GM23338 (cell line): Measurements from ENCODE around the gene ERC1. TPM values are rescaled to one million over a fixed set of nuclear protein-coding genes. Genes with fewer than 3 reads are reported as not detected.
A peak's percentile ranks its signal among the peaks of the same experiment; 100 is the strongest.

Source experiments
- ATAC-seq: fragments of 200-7000 bp; cut with Tn5 transposase; 3 replicates; pipeline ENCODE4 v1.9.1; 2020
- DNase-seq: peaks from one replicate; pipeline ENCODE4 v3.0.0-alpha.2; 2015; ENCODE audit warnings: low spot score
- H2AFZ ChIP-seq: fragments of 200-600 bp; sonication (generic); 2 replicates; pipeline ENCODE4 v1.8.0; 2016; ENCODE audit warnings: antibody characterized with exemption, mild to moderate bottlenecking, moderate library complexity
- H3F3A ChIP-seq: fragments of 200-600 bp; sonication (generic); replicated peaks from 2 replicates; pipeline ENCODE4 v1.8.0; 2017; ENCODE audit warnings: antibody characterized with exemption, mixed run types, low read depth
- H3K27ac ChIP-seq: fragments of 200-600 bp; sonication (generic); 2 replicates; pipeline ENCODE4 v1.6.1; 2016; ENCODE audit warnings: low read depth
- H3K27me3 ChIP-seq: fragments of 200-600 bp; sonication (generic); 2 replicates; pipeline ENCODE4 v1.8.0; 2016; ENCODE audit warnings: mild to moderate bottlenecking, mixed run types, moderate library complexity; ENCODE audit not compliant: insufficient read depth
- H3K36me3 ChIP-seq: fragments of 200-600 bp; sonication (generic); 2 replicates; pipeline ENCODE4 v1.8.0; 2016; ENCODE audit warnings: mild to moderate bottlenecking; ENCODE audit not compliant: insufficient read depth
- H3K4me1 ChIP-seq: fragments of 200-600 bp; sonication (generic); 2 replicates; pipeline ENCODE4 v1.8.0; 2016; ENCODE audit warnings: mild to moderate bottlenecking, moderate library complexity; ENCODE audit not compliant: insufficient read depth
- H3K4me2 ChIP-seq: fragments of 200-600 bp; sonication (generic); 2 replicates; pipeline ENCODE4 v1.7.1; 2017; ENCODE audit warnings: mixed run types
- H3K4me3 ChIP-seq: fragments of 200-600 bp; sonication (generic); 2 replicates; pipeline ENCODE4 v1.6.1; 2016; ENCODE audit warnings: mixed run types
- H3K79me2 ChIP-seq: fragments of 200-600 bp; sonication (generic); replicated peaks from 2 replicates; pipeline ENCODE4 v1.8.0; 2017; ENCODE audit warnings: mild to moderate bottlenecking; ENCODE audit not compliant: insufficient read depth
- H3K9me2 ChIP-seq: fragments of 200-600 bp; sonication (generic); 2 replicates; pipeline ENCODE4 v1.8.0; 2017; ENCODE audit not compliant: insufficient read depth
- H4K20me1 ChIP-seq: fragments of 200-600 bp; sonication (generic); replicated peaks from 2 replicates; pipeline ENCODE4 v1.8.0; 2017; ENCODE audit warnings: mild to moderate bottlenecking; ENCODE audit not compliant: insufficient read depth
- H3K27ac Mint-ChIP-seq: 2 replicates; pipeline ENCODE4 v1.8.0; 2020; ENCODE audit warnings: inconsistent platforms, mild to moderate bottlenecking, moderate library complexity, mixed read lengths
- H3K27me3 Mint-ChIP-seq: 3 replicates; pipeline ENCODE4 v1.8.0; 2022; ENCODE audit warnings: low read depth, mild to moderate bottlenecking, moderate library complexity, mixed read lengths, inconsistent platforms; ENCODE audit not compliant: insufficient read depth, poor library complexity
- H3K36me3 Mint-ChIP-seq: 3 replicates; pipeline ENCODE4 v1.8.0; 2021; ENCODE audit warnings: low read depth, mild to moderate bottlenecking, inconsistent platforms, moderate library complexity, mixed read lengths
- H3K4me1 Mint-ChIP-seq: 3 replicates; pipeline ENCODE4 v1.8.0; 2020; ENCODE audit warnings: mild to moderate bottlenecking, inconsistent platforms, mixed read lengths
- H3K4me3 Mint-ChIP-seq: 3 replicates; pipeline ENCODE4 v1.8.0; 2021; ENCODE audit warnings: moderate library complexity, mild to moderate bottlenecking, inconsistent platforms, mixed read lengths
- H3K9me3 Mint-ChIP-seq: 3 replicates; pipeline ENCODE4 v1.8.0; 2020; ENCODE audit warnings: moderate library complexity, mild to moderate bottlenecking, inconsistent platforms, mixed read lengths
- CREB1 ChIP-seq: fragments of 250-450 bp; sonication (Bioruptor Pico); IDR thresholded peaks from 2 replicates; pipeline ENCODE4 v1.5.0; 2020; ENCODE audit warnings: low read depth, mild to moderate bottlenecking, moderate library complexity
- EZH2 ChIP-seq: fragments of 200-600 bp; sonication (generic); IDR thresholded peaks from one replicate; pipeline ENCODE4 v1.8.0; 2017; ENCODE audit warnings: antibody characterized with exemption, mild to moderate bottlenecking, low read depth; ENCODE audit not compliant: unreplicated experiment
- EZH2phosphoT487 ChIP-seq: fragments of 200-600 bp; sonication (generic); IDR thresholded peaks from one replicate; pipeline ENCODE4 v1.8.1; 2018; ENCODE audit warnings: antibody characterized with exemption; ENCODE audit not compliant: unreplicated experiment
- JUNB ChIP-seq: IDR thresholded peaks from one replicate; pipeline ENCODE4 v1.6.1; 2016; ENCODE audit warnings: antibody characterized with exemption; ENCODE audit not compliant: unreplicated experiment
- NANOG ChIP-seq: IDR thresholded peaks from 2 replicates; pipeline ENCODE4 v1.6.1; 2016; ENCODE audit warnings: antibody characterized with exemption, borderline replicate concordance
- STAT1 ChIP-seq: IDR thresholded peaks from one replicate; pipeline ENCODE4 v1.6.1; 2016; ENCODE audit warnings: antibody characterized with exemption; ENCODE audit not compliant: unreplicated experiment
- ZNF114 ChIP-seq: fragments of 250-450 bp; sonication (Bioruptor Pico); IDR thresholded peaks from 2 replicates; pipeline ENCODE4 v1.5.0; 2020; ENCODE audit warnings: mild to moderate bottlenecking, moderate library complexity
- ZNF331 ChIP-seq: fragments of 250-450 bp; sonication (Bioruptor Pico); IDR thresholded peaks from 2 replicates; pipeline ENCODE4 v1.5.0; 2020; ENCODE audit warnings: low read depth, mild to moderate bottlenecking, moderate library complexity
- polyA plus RNA-seq: library from polyadenylated mRNA; unstranded; fragments of >200 nt; fragmentation: Nextera tagmentation; extraction: Ambion mirVana; gene quantifications from 2 replicates; pipeline ENCODE4 v1.2.1, GENCODE V29; 2016
- total RNA-seq: library from RNA; depleted of rRNA; stranded (reverse); fragments of >200 nt; shearing (Covaris generic); gene quantifications from 2 replicates; pipeline ENCODE4 v1.2.3, GENCODE V29; 2014
- TF ChIP-seq, protein P1 (sequence below), 2 experiments: fragments of 200-600 bp in 1 of 2; sonication (generic) in 1 of 2; conservative IDR thresholded peaks; 2 replicates each; pipeline versions ENCODE4 v1.5.1 to v1.6.1; 2016 to 2017; ENCODE audit warnings: antibody characterized with exemption in 2 of 2, low read depth in 2 of 2, mild to moderate bottlenecking in 2 of 2, moderate library complexity in 1 of 2
- TF ChIP-seq, protein P2 (sequence below): fragments of 250-450 bp; sonication (Bioruptor Pico); IDR thresholded peaks from 2 replicates; pipeline ENCODE4 v1.5.0; 2020; ENCODE audit warnings: mild to moderate bottlenecking, moderate library complexity
- TF ChIP-seq, protein P3 (sequence below): IDR thresholded peaks from 2 replicates; pipeline ENCODE4 v1.6.1; 2016; ENCODE audit warnings: antibody characterized with exemption

The ERC1 gene
- total and polyA plus RNA-seq, 2 experiments from 2014 or later, result 28.1 to 35.3 TPM

GRCh38 chr12:1102791-1103450 is 111.9 kb downstream of the ERC1 start:
- no peaks in the 10 kb centered on the region for H3K9me2 ChIP-seq
- no peak overlapping the region for H3K4me3 ChIP-seq
- H3K27me3 ChIP-seq, result no peaks in the 10 kb centered on the region
- Mint-ChIP-seq H3K27ac (no peak overlapping the region), H3K9me3 (no peaks in the 10 kb centered on the region), H3K4me1 (peaks cover 31% of the 10 kb centered on the region), H3K27me3 (no peaks in the 10 kb centered on the region), H3K4me3 (no peak overlapping the region), H3K36me3 (no peaks in the 10 kb centered on the region)
- DNase-seq (peak; percentile 36), ATAC-seq (peak; percentile 64)
- no peak for TF ChIP-seq STAT1
- no peak for TF ChIP-seq EZH2phosphoT487
- no peak overlapping the region for H3K27ac ChIP-seq
- H3K4me2 ChIP-seq, result no peak overlapping the region
- H3F3A ChIP-seq, result no peaks in the 10 kb centered on the region
- no peak overlapping the region for H2AFZ ChIP-seq
- H3K79me2 ChIP-seq, result peaks cover 30% of the 10 kb centered on the region
- H3K4me1 ChIP-seq, result peaks cover 22% of the 10 kb centered on the region
- H4K20me1 ChIP-seq, result peaks cover 5% of the 10 kb centered on the region; the same call in 1 of the 2 replicates
- no peaks in the 10 kb centered on the region for H3K36me3 ChIP-seq

DNA sequence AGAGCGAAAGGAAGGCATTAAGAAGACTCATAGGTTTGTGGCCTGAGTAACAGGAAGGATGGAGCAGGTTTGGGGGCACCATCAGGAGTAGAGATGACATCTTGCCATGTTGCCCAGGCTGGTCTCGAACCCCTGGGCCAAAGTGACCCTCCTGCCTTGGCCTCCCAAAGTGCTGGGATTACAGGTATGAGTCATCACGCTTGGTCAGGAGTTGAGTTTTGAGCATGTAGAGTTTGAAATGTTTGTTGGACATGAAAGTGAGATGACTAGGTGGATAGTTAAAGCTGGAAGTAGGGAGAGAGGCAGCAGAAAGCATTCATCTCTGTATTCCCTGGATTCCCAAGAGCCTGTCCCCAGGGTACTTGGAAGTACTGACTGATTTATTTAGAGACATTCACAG is 112.6 kb downstream of the ERC1 start:
- no peak overlapping the region; the same call in 1 of the 2 replicates for H3K27ac Mint-ChIP-seq
- TF ChIP-seq, protein P1, sequence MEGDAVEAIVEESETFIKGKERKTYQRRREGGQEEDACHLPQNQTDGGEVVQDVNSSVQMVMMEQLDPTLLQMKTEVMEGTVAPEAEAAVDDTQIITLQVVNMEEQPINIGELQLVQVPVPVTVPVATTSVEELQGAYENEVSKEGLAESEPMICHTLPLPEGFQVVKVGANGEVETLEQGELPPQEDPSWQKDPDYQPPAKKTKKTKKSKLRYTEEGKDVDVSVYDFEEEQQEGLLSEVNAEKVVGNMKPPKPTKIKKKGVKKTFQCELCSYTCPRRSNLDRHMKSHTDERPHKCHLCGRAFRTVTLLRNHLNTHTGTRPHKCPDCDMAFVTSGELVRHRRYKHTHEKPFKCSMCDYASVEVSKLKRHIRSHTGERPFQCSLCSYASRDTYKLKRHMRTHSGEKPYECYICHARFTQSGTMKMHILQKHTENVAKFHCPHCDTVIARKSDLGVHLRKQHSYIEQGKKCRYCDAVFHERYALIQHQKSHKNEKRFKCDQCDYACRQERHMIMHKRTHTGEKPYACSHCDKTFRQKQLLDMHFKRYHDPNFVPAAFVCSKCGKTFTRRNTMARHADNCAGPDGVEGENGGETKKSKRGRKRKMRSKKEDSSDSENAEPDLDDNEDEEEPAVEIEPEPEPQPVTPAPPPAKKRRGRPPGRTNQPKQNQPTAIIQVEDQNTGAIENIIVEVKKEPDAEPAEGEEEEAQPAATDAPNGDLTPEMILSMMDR (conservative IDR thresholded peaks at IDR 0.05; ENCODE audit: low read depth in 2 of 2), result no peak
- TF ChIP-seq ZNF331 (CRISPR knock-in tag) (no peak), CREB1 (CRISPR knock-in tag) (no peak), STAT1 (no peak), NANOG (no peak), EZH2phosphoT487 (no peak), EZH2 (no peak), ZNF114 (CRISPR knock-in tag) (no peak), JUNB (no peak)
- TF ChIP-seq, protein P2, sequence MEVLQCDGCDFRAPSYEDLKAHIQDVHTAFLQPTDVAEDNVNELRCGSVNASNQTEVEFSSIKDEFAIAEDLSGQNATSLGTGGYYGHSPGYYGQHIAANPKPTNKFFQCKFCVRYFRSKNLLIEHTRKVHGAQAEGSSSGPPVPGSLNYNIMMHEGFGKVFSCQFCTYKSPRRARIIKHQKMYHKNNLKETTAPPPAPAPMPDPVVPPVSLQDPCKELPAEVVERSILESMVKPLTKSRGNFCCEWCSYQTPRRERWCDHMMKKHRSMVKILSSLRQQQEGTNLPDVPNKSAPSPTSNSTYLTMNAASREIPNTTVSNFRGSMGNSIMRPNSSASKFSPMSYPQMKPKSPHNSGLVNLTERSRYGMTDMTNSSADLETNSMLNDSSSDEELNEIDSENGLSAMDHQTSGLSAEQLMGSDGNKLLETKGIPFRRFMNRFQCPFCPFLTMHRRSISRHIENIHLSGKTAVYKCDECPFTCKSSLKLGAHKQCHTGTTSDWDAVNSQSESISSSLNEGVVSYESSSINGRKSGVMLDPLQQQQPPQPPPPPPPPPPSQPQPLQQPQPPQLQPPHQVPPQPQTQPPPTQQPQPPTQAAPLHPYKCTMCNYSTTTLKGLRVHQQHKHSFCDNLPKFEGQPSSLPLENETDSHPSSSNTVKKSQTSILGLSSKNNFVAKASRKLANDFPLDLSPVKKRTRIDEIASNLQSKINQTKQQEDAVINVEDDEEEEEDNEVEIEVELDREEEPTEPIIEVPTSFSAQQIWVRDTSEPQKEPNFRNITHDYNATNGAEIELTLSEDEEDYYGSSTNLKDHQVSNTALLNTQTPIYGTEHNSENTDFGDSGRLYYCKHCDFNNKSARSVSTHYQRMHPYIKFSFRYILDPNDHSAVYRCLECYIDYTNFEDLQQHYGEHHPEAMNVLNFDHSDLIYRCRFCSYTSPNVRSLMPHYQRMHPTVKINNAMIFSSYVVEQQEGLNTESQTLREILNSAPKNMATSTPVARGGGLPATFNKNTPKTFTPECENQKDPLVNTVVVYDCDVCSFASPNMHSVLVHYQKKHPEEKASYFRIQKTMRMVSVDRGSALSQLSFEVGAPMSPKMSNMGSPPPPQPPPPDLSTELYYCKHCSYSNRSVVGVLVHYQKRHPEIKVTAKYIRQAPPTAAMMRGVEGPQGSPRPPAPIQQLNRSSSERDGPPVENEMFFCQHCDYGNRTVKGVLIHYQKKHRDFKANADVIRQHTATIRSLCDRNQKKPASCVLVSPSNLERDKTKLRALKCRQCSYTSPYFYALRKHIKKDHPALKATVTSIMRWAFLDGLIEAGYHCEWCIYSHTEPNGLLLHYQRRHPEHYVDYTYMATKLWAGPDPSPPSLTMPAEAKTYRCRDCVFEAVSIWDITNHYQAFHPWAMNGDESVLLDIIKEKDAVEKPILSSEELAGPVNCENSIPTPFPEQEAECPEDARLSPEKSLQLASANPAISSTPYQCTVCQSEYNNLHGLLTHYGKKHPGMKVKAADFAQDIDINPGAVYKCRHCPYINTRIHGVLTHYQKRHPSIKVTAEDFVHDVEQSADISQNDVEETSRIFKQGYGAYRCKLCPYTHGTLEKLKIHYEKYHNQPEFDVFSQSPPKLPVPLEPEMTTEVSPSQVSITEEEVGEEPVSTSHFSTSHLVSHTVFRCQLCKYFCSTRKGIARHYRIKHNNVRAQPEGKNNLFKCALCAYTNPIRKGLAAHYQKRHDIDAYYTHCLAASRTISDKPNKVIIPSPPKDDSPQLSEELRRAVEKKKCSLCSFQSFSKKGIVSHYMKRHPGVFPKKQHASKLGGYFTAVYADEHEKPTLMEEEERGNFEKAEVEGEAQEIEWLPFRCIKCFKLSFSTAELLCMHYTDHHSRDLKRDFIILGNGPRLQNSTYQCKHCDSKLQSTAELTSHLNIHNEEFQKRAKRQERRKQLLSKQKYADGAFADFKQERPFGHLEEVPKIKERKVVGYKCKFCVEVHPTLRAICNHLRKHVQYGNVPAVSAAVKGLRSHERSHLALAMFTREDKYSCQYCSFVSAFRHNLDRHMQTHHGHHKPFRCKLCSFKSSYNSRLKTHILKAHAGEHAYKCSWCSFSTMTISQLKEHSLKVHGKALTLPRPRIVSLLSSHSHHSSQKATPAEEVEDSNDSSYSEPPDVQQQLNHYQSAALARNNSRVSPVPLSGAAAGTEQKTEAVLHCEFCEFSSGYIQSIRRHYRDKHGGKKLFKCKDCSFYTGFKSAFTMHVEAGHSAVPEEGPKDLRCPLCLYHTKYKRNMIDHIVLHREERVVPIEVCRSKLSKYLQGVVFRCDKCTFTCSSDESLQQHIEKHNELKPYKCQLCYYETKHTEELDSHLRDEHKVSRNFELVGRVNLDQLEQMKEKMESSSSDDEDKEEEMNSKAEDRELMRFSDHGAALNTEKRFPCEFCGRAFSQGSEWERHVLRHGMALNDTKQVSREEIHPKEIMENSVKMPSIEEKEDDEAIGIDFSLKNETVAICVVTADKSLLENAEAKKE (CRISPR knock-in tag), result no peak
- TF ChIP-seq, protein P3, sequence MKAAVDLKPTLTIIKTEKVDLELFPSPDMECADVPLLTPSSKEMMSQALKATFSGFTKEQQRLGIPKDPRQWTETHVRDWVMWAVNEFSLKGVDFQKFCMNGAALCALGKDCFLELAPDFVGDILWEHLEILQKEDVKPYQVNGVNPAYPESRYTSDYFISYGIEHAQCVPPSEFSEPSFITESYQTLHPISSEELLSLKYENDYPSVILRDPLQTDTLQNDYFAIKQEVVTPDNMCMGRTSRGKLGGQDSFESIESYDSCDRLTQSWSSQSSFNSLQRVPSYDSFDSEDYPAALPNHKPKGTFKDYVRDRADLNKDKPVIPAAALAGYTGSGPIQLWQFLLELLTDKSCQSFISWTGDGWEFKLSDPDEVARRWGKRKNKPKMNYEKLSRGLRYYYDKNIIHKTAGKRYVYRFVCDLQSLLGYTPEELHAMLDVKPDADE, result no peak

More for the DNA sequence above, 112.6 kb downstream of the ERC1 start:
- no peaks in the 10 kb centered on the region for H3K27me3 ChIP-seq
- Mint-ChIP-seq H3K36me3 (no peaks in the 10 kb centered on the region), H3K4me3 (no peak overlapping the region), H3K27me3 (no peaks in the 10 kb centered on the region), H3K4me1 (peaks cover 31% of the 10 kb centered on the region), H3K9me3 (no peaks in the 10 kb centered on the region)
- H3K36me3 ChIP-seq, result no peaks in the 10 kb centered on the region
- DNase-seq, result no peak
- no peaks in the 10 kb centered on the region for H3K9me2 ChIP-seq
- peaks cover 22% of the 10 kb centered on the region for H3K4me1 ChIP-seq
- no peak overlapping the region for H3K4me3 ChIP-seq
- peaks cover 23% of the 10 kb centered on the region for H3K79me2 ChIP-seq
- H4K20me1 ChIP-seq, result peaks cover 5% of the 10 kb centered on the region; the same call in 1 of the 2 replicates
- H3K27ac ChIP-seq, result no peak overlapping the region
- no peaks in the 10 kb centered on the region for H3F3A ChIP-seq
- H2AFZ ChIP-seq, result no peak overlapping the region
- ATAC-seq, result no peak
- no peak overlapping the region for H3K4me2 ChIP-seq
